ENCODE data around the gene SGSM1.

SGSM1 gene

GRCh38 chr22:24806663-24807001 is 621 bp downstream of the SGSM1 start:
- DNase-seq (ENCODE audit: low spot score): no peak

DNA sequence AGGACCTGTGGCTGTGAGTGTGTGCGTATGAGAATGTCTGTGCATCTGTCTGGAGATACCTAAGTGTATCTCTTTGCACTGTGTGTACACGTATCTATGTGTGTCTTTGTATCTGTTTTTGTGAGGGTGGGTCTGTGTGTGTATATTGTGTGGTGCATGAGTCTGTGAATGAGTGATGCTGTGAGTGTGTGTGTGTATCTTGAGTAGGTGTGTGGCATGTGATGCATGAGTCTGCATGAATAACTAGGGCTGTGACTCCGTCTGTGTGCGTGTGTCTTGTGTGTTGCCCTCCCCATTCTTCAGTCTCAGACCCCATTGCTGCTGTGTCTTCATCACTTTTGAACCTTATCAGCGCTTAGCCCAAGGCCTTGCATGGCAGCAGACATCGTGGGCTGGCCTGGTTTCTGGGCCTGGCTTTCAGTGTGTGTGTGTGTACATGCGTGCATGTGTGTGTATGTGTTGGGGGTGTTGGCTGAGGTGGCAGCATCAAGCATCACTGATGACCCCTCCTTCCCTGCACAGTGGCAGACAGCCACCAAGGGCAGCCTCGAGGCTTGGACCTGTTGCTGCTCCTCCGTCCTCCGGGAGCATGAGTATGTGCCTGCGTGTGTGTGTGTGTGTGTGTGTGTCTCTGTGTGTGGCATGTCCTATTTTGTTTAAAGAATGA is 1.4 kb downstream of the SGSM1 start:
- DNase-seq (ENCODE audit: low spot score): no peak

GRCh38 chr22:24809331-24809730 is 3.3 kb downstream of the SGSM1 start:
- DNase-seq (ENCODE audit: low spot score): no peak

DNA sequence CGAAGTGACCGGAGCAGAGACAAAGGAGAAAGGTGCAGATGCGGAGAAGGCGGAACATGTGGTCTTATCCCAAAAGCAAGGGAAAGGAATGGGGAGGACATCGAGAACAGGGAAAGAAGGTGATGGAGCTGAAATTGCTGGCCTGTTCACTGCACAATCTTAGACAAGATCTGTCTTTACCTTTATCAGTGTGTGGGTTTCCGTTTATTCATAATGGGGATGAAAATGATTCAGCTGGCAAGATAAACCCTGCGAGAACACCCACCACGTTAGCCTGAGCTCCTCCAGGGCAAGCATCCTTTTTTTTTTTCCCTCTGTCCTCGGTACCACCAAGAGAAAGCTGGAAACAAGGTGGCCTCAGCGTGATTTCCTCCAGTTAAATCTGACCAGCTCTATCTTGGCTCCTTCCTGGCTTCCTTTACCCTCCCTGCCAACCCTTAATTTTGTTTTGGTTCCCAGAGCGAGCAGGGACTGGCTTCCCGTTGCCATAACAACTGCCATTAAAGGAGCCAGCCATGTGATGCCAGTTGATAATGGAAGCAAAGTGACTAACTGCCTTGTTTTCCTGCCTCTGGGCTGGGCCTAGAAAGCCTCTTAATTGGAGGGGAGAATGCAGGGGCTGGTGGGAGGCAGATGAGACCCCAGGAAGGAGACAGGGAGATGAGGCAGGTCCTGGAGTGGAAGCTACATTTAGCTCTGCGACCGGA is 4.2 kb downstream of the SGSM1 start:
- DNase-seq (ENCODE audit: low spot score): no peak

GRCh38 chr22:24812950-24813775 is 7.2 kb downstream of the SGSM1 start:
- DNase-seq (ENCODE audit: low spot score): no peak

DNA sequence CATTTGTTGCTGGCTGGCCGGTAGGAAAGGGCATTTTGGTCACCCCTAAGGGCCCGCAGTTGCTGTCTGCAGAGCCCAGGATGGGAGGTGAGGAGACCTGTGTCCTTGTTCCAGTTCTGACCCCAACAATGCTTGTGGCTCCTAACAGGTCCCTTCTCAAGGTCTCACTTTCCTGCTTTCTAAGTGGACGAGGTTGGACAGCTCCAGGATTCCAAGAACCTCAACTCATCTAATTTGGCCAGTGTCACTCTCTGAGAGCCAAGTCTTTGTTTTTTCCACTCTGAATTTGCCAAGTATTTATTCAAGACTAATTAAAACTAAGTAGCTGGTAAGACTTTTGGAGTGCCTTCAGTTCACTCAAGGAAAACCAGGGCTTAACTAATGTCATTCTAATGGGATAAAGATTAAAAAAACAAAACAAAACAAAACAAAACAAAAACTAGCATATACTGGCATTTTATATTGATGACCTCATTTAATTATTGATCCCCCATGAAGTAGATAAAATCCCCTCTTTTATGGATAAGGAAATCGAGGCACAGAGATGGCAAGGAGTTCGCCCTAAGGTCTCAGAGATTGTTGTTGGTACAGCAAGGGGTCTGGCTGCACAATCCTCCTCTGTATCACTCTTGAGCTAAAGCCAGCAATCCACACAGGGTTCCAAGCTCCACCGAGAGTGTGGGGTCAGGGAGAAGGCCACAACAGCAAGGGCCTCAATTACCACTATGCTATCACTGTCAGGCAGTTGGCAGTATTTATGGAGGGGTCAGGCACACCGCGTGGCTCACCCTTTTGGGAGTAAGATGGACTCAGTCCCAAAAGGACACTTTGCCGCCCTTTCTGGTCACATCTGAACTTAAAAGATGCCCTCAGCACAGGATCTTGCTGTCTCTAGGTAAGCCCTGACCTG is 8.1 kb downstream of the SGSM1 start:
- DNase-seq (ENCODE audit: low spot score): no peak

DNA sequence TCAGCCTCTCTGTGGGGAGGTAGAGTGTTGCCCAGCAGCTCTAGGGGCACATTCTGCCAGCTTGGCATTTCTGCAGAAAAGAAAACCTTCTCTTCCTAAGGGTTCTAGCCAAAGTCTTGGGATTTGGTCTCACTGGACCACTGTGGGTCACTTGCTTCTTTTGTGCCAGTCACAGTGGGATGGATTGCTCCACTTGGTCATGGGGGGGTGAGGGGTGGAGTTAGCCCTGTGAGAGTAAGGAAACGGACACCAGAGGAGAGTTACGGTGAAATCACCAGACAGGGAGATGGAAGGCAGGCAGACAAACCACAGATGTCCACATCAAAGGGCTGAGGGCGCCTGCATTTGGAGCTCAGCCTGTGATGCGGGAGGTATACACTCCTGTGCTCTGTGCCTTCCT is 10.8 kb downstream of the SGSM1 start:
- DNase-seq (ENCODE audit: low spot score): no peak

DNA sequence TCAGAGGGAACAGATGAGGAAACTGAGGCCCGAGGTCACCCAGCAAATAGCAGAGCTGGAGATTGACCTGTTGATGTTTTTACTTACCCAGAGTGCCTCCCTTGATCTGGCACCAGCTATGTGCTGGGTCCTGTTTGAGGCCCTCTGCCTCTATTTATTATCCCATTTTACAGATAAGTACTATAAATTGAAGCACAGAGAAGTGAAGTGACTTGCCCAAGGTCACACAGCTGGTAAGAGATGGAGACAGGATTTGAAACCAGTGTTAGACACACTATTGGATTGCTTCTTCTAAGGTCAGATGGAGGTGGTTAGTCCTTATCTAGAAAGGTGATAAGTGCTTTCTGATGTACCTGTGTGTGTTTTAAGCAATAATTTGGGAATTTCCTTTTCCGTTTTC is 13.5 kb downstream of the SGSM1 start:
- no peak for DNase-seq (ENCODE audit: low spot score)

- no peak for DNase-seq (ENCODE audit: low spot score)
These were observed 14.0 kb downstream of the SGSM1 start for GRCh38 chr22:24819911-24820461.

DNA sequence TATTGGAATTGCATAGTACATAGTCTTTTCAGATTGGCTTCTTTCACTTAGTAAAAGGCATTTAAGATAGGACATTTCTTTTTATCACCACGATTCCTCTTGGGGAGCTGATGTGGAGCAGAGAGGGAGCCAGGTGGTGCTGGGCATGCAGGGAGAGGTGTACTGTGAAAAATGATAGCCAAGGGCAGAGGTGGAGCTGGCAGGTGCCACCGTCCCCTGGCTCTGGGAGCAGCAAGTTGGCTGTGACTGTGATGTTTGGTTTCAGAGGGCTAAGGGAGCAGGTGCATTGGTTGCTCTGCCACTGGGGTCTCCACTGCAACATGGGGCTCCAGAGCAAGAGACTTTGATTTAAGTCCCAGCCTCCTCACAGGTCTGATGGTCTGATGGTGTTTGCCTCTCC is 16.5 kb downstream of the SGSM1 start:
- no peak for DNase-seq (ENCODE audit: low spot score)

- no peak for DNase-seq (ENCODE audit: low spot score)
These were observed 17.8 kb downstream of the SGSM1 start for GRCh38 chr22:24823787-24824186.

DNA sequence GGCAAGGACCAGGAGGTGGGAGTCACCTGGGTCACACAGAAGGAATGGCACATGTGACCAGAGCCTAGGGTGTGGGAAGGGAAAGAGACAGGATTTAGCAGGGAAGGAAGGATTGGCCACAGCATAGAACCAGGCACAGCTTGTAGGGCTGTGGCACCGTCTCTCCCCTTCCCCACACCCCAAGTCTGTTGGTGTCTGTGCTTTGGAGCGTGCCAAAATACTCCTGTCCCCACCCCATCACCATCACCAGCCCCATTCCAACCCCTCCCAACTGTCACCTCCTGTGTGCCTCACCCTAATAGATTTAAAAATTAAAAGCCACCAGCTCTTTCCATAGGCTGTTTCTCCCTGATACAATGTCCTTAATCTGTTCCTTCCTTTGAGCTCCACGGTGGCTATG is 18.2 kb downstream of the SGSM1 start:
- no peak for DNase-seq (ENCODE audit: low spot score)

DNA sequence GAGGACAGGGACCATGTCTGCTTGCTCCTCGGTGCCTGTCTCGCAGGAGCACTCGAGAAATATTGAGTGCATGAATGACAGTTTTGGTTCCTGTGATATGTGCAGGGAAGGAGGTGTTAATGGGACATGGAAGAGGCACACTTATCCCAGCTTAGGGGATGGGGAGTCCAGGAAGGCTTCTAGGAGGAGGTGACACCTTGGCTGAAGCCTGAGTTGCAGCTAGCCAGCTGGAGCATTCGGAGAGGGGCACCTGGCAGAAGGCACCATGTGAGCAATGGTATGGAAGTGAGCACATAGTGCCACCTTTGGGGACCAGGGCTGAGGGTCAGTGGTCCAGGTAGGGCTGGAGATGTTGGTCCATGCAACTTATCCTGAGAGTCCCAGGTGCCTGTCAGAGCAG is 18.9 kb downstream of the SGSM1 start:
- no peak for DNase-seq (ENCODE audit: low spot score)

DNA sequence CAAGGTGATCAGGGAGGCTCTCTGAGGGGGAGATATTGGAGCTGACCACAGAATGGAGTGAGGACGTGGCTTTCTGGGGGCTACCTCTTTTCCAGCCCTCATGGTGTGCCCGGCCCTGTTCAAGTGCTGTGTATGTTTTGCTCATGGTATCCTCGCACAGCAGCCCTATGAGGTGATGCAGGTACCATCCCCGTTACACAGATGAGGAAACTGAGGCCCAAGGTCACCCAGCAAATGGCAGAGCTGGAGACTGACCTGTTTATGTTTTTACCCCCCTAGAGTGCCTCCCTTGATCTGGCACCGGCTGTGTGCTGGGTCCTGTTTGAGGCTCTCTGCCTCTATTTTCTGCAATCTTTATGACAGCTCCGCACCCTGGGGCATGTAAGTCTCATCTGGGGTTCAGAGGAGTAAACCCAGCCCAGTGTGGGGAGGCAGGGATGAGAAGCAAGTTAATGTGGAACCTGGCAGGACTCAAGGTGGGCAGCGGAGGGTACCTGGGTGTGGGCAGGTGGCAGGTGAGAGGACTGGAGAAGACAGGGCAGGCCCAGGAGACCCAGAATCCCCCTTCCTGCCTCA is 20.8 kb downstream of the SGSM1 start:
- DNase-seq (ENCODE audit: low spot score): no peak

DNA sequence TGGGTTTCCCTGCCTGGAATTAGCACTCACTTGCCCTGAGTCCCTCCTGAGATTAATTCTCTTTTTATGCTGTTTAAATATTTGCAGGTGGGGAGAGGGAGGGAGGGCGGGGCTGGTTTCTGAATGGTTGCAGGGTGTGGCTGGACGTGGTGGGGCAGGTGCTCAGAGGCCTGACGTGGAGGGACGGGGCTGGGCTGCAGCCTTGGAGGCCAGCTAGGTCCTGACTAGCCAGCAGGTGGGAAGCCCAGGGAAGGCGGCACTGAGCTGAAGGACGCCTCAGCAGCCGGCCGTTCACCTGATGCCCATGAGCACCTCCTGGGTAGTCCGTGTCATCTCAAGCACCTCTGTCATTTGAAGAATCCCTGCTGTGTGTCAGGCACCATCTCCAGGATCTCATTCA is 21.3 kb downstream of the SGSM1 start:
- no peak for DNase-seq (ENCODE audit: low spot score)

- no peak for DNase-seq (ENCODE audit: low spot score)
These were observed 24.4 kb downstream of the SGSM1 start for GRCh38 chr22:24830205-24830979.

- no peak for DNase-seq (ENCODE audit: low spot score)
These were observed 25.7 kb downstream of the SGSM1 start for GRCh38 chr22:24831687-24832086.

DNA sequence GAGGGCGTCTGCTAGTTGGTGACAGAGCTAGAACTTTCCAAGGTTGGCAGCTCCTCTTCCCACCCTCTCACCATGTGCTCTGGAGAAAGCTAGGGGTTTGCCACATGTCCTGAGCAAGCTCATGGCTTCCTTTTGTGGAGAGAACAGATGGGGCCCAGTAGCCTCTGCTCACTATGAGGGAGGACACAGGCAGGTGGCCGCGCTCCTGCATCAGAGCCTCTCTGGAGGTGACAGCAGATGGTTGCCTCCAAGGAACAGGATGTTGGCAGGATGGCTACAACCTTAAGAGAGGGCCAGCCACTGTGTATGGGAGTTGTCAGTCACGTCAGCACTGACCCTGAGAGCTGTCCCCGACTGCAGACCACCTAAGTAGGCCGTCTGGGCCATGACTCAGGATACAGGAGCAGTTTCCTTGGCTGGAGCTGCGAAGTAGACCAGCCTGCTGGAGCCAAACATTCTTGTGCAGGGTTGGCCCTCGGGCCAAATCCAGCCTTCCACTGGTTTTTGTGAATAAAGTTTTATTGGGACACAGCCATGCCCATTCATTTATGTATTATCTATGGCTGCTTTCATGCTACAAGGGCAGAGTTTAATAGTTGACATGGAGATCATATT is 28.0 kb downstream of the SGSM1 start:
- DNase-seq (ENCODE audit: low spot score): no peak

- DNase-seq (ENCODE audit: low spot score): no peak
These were observed 29.0 kb downstream of the SGSM1 start for GRCh38 chr22:24834845-24835570.

- no peak for DNase-seq (ENCODE audit: low spot score)
These were observed 30.3 kb downstream of the SGSM1 start for GRCh38 chr22:24836282-24836681.
